SJSA1 (cell line): ENCODE data around the gene GRIK1. TPM values are rescaled to one million over a fixed set of nuclear protein-coding genes. Genes with fewer than 3 reads are reported as not detected.

Source experiments
- DNase-seq, 2 experiments: peaks; one replicate each; pipeline ENCODE4 v3.0.0-alpha.2; 2015 to 2020; ENCODE audit warnings: low spot score in 2 of 2, low read depth in 1 of 2
- H3K27ac ChIP-seq: fragments of 250-450 bp; sonication (Bioruptor Pico); 2 replicates; pipeline ENCODE4 v1.5.1; 2020; ENCODE audit warnings: mild to moderate bottlenecking, moderate library complexity
- H3K27me3 ChIP-seq: fragments of 250-450 bp; sonication (Bioruptor Pico); replicated peaks from 2 replicates; pipeline ENCODE4 v1.5.1; 2020; ENCODE audit warnings: mild to moderate bottlenecking, moderate library complexity
- H3K36me3 ChIP-seq: fragments of 250-450 bp; sonication (Bioruptor Pico); 2 replicates; pipeline ENCODE4 v1.5.1; 2020; ENCODE audit warnings: mild to moderate bottlenecking
- H3K4me1 ChIP-seq: fragments of 250-450 bp; sonication (Bioruptor Pico); replicated peaks from 2 replicates; pipeline ENCODE4 v1.6.1; 2021; ENCODE audit warnings: mild to moderate bottlenecking
- H3K4me3 ChIP-seq: fragments of 250-450 bp; sonication (Bioruptor Pico); 2 replicates; pipeline ENCODE4 v1.5.1; 2020; ENCODE audit warnings: mild to moderate bottlenecking
- H3K9me3 ChIP-seq: fragments of 250-450 bp; sonication (Bioruptor Pico); replicated peaks from 2 replicates; pipeline ENCODE4 v1.5.1; 2020; ENCODE audit warnings: mild to moderate bottlenecking
- total RNA-seq: library from RNA; depleted of rRNA; stranded (reverse); fragments of >200 nt; shearing (Covaris generic); gene quantifications from 2 replicates; pipeline ENCODE4 v1.2.3, GENCODE V29; 2014

GRIK1 gene
- total RNA-seq, 1 experiment from 2014 or later = not detected

GRCh38 chr21:29810871-29811270 lies 128.9 kb downstream of the GRIK1 start:
- Histone ChIP-seq H3K9me3 (no peaks in the 10 kb centered on the region), H3K4me3 (no peak overlapping the region), H3K4me1 (no peaks in the 10 kb centered on the region), H3K27me3 (peaks cover 3% of the 10 kb centered on the region; the same call in 1 of the 2 replicates), H3K27ac (no peak overlapping the region), H3K36me3 (no peaks in the 10 kb centered on the region)
- no peak for DNase-seq

GRCh38 chr21:29808153-29808552 lies 131.6 kb downstream of the GRIK1 start:
- no peak for DNase-seq
- Histone ChIP-seq H3K27ac (no peak overlapping the region), H3K36me3 (no peaks in the 10 kb centered on the region), H3K4me3 (no peak overlapping the region), H3K4me1 (no peaks in the 10 kb centered on the region), H3K27me3 (peaks cover 3% of the 10 kb centered on the region; the same call in 1 of the 2 replicates), H3K9me3 (no peaks in the 10 kb centered on the region)

- Histone ChIP-seq H3K4me3 (no peak overlapping the region), H3K9me3 (no peaks in the 10 kb centered on the region), H3K4me1 (no peaks in the 10 kb centered on the region), H3K36me3 (no peaks in the 10 kb centered on the region), H3K27ac (no peak overlapping the region), H3K27me3 (peaks cover 3% of the 10 kb centered on the region; the same call in 1 of the 2 replicates)
- DNase-seq = no peak
These were observed 134.7 kb downstream of the GRIK1 start for GRCh38 chr21:29805105-29805504.

- Histone ChIP-seq H3K27ac (no peak overlapping the region), H3K4me3 (no peak overlapping the region), H3K9me3 (no peaks in the 10 kb centered on the region), H3K4me1 (no peaks in the 10 kb centered on the region), H3K27me3 (no peaks in the 10 kb centered on the region), H3K36me3 (no peaks in the 10 kb centered on the region)
- DNase-seq = no peak
These were observed 136.6 kb downstream of the GRIK1 start for GRCh38 chr21:29803191-29803590.

GRCh38 chr21:29801122-29801521 lies 138.7 kb downstream of the GRIK1 start:
- H3K4me1 ChIP-seq = no peaks in the 10 kb centered on the region
- H3K4me3 ChIP-seq = no peak overlapping the region
- H3K27me3 ChIP-seq = no peaks in the 10 kb centered on the region
- no peak for DNase-seq
- H3K27ac ChIP-seq = no peak overlapping the region
- H3K36me3 ChIP-seq = no peaks in the 10 kb centered on the region
- no peaks in the 10 kb centered on the region for H3K9me3 ChIP-seq

- Histone ChIP-seq H3K9me3 (no peaks in the 10 kb centered on the region), H3K27ac (no peak overlapping the region), H3K36me3 (no peaks in the 10 kb centered on the region), H3K27me3 (0 out of 2 replicates have a peak, but pooled peaks cover 3% of the 10 kb centered on the region), H3K4me1 (no peaks in the 10 kb centered on the region), H3K4me3 (no peak overlapping the region)
- DNase-seq = no peak
These were observed 139.7 kb downstream of the GRIK1 start for GRCh38 chr21:29800056-29800455.

GRCh38 chr21:29798840-29799239 lies 141.0 kb downstream of the GRIK1 start:
- no peaks in the 10 kb centered on the region for H3K9me3 ChIP-seq
- no peaks in the 10 kb centered on the region for H3K4me1 ChIP-seq
- no peak overlapping the region for H3K27ac ChIP-seq
- H3K27me3 ChIP-seq = 0 out of 2 replicates have a peak, but pooled peaks cover 3% of the 10 kb centered on the region
- no peaks in the 10 kb centered on the region for H3K36me3 ChIP-seq
- no peak for DNase-seq
- no peak overlapping the region for H3K4me3 ChIP-seq

GRCh38 chr21:29797155-29797554 lies 142.6 kb downstream of the GRIK1 start:
- no peaks in the 10 kb centered on the region for H3K9me3 ChIP-seq
- H3K4me3 ChIP-seq = no peak overlapping the region
- peaks cover 7% of the 10 kb centered on the region; the same call in 1 of the 2 replicates for H3K27me3 ChIP-seq
- no peaks in the 10 kb centered on the region for H3K4me1 ChIP-seq
- no peaks in the 10 kb centered on the region for H3K36me3 ChIP-seq
- DNase-seq = no peak
- H3K27ac ChIP-seq = no peak overlapping the region

- no peaks in the 10 kb centered on the region for H3K36me3 ChIP-seq
- no peaks in the 10 kb centered on the region for H3K4me1 ChIP-seq
- no peak overlapping the region for H3K4me3 ChIP-seq
- no peaks in the 10 kb centered on the region for H3K9me3 ChIP-seq
- H3K27ac ChIP-seq = no peak overlapping the region
- no peak for DNase-seq
- peaks cover 8% of the 10 kb centered on the region; the same call in 1 of the 2 replicates for H3K27me3 ChIP-seq
These were observed 146.1 kb downstream of the GRIK1 start for GRCh38 chr21:29793712-29794111.

- H3K4me1 ChIP-seq = no peaks in the 10 kb centered on the region
- no peaks in the 10 kb centered on the region for H3K9me3 ChIP-seq
- H3K36me3 ChIP-seq = no peaks in the 10 kb centered on the region
- DNase-seq = no peak
- H3K27ac ChIP-seq = no peak overlapping the region
- peaks cover 5% of the 10 kb centered on the region for H3K27me3 ChIP-seq
- no peak overlapping the region for H3K4me3 ChIP-seq
These were observed 150.4 kb downstream of the GRIK1 start for GRCh38 chr21:29789393-29789792.

- Histone ChIP-seq H3K9me3 (no peaks in the 10 kb centered on the region), H3K27ac (no peak overlapping the region), H3K4me3 (no peak overlapping the region), H3K27me3 (peaks cover 5% of the 10 kb centered on the region), H3K4me1 (no peaks in the 10 kb centered on the region), H3K36me3 (no peaks in the 10 kb centered on the region)
- DNase-seq = no peak
These were observed 151.0 kb downstream of the GRIK1 start for GRCh38 chr21:29788752-29789151.

GRCh38 chr21:29787361-29787909 lies 152.4 kb downstream of the GRIK1 start:
- no peak overlapping the region for H3K27ac ChIP-seq

GRCh38 chr21:29786496-29787360 lies 153.1 kb downstream of the GRIK1 start:
- Histone ChIP-seq H3K4me1 (no peaks in the 10 kb centered on the region), H3K27me3 (no peaks in the 10 kb centered on the region; the same call in 1 of the 2 replicates), H3K36me3 (no peaks in the 10 kb centered on the region), H3K9me3 (no peaks in the 10 kb centered on the region), H3K27ac (no peak overlapping the region), H3K4me3 (no peak overlapping the region)
- DNase-seq = no peak

More at GRCh38 chr21:29787361-29787909, 152.4 kb downstream of the GRIK1 start:
- Histone ChIP-seq H3K36me3 (no peaks in the 10 kb centered on the region), H3K9me3 (no peaks in the 10 kb centered on the region), H3K4me1 (no peaks in the 10 kb centered on the region), H3K4me3 (no peak overlapping the region), H3K27me3 (peaks cover 4% of the 10 kb centered on the region)
- no peak for DNase-seq

GRCh38 chr21:29777160-29777559 lies 162.6 kb downstream of the GRIK1 start:
- Histone ChIP-seq H3K36me3 (no peaks in the 10 kb centered on the region), H3K4me3 (no peak overlapping the region), H3K27me3 (peaks cover 12% of the 10 kb centered on the region), H3K27ac (no peak overlapping the region), H3K4me1 (no peaks in the 10 kb centered on the region), H3K9me3 (no peaks in the 10 kb centered on the region)
- DNase-seq = no peak
